Cardiac muscle cell (in vitro differentiated cells and primary cell): Measurements from ENCODE around the gene XRN2. TPM values are rescaled to one million over a fixed set of nuclear protein-coding genes. Genes with fewer than 3 reads are reported as not detected.
A peak's percentile ranks its signal among the peaks of the same experiment; 100 is the strongest.

Source experiments
- DNase-seq, 2 donors: peaks; one replicate each; pipeline versions ENCODE4 v3.0.0 to v3.0.0-alpha.2; 2010 to 2017; ENCODE audit warnings: low read depth in 1 of 2, low spot score in 1 of 2
- H3K27ac ChIP-seq: fragments of 200-600 bp; sonication (generic); 2 replicates; pipeline ENCODE4 v1.5.1; 2016
- H3K27me3 ChIP-seq: fragments of 200-600 bp; sonication (generic); 2 replicates; pipeline ENCODE4 v1.6.0; 2016; ENCODE audit warnings: control low read depth
- H3K36me3 ChIP-seq: fragments of 200-600 bp; sonication (generic); 2 replicates; pipeline ENCODE4 v1.5.1; 2016; ENCODE audit warnings: control low read depth
- H3K4me1 ChIP-seq: fragments of 200-600 bp; sonication (generic); 2 replicates; pipeline ENCODE4 v1.8.1; 2017; ENCODE audit warnings: low read depth, mild to moderate bottlenecking, mixed run types
- H3K4me3 ChIP-seq: fragments of 200-600 bp; sonication (generic); 2 replicates; pipeline ENCODE4 v1.5.1; 2016; ENCODE audit warnings: mild to moderate bottlenecking
- H3K9me3 ChIP-seq: fragments of 200-600 bp; sonication (generic); 2 replicates; pipeline ENCODE4 v1.5.1; 2017; ENCODE audit warnings: low read depth, mild to moderate bottlenecking, control low read depth
- polyA plus RNA-seq: library from polyadenylated mRNA; unstranded; fragments of >200 nt; fragmentation: Nextera tagmentation; extraction: Ambion mirVana; gene quantifications from 2 replicates; pipeline ENCODE4 v1.2.1, GENCODE V29; 2016
- total RNA-seq: library from RNA; depleted of rRNA; stranded (reverse); fragments of >200 nt; gene quantifications from 2 replicates; pipeline ENCODE4 v1.2.3, GENCODE V29; 2016
- TF ChIP-seq, protein P1 (sequence below): IDR thresholded peaks from 2 replicates; pipeline ENCODE4 v1.5.1; 2012; ENCODE audit warnings: low read depth, mild to moderate bottlenecking, low read length

The XRN2 gene
- total and polyA plus RNA-seq, 2 experiments from 2014 or later: 54.5 to 59.8 TPM

DNA sequence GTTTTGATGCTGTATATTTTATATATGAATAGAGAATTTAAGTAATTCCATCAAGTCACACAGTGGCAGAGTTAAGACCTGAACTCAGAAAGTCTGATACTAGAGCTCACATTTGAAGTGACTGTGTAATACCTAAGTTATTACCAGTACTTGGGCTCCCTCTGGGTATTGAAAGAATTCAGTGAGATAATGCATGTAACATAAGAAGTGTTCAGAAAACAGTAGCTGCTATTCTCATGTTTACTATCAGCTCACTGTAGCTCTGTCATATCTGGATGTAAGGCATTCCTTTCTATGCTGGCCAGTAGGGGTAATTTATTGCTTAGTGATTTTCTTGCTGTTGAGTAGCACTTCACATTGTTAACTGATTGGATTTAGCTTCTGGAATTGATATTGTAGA, 49.6 kb downstream of the XRN2 start:
- Histone ChIP-seq H3K27me3 (no peaks in the 10 kb centered on the region), H3K4me1 (no peaks in the 10 kb centered on the region), H3K4me3 (no peak overlapping the region), H3K9me3 (no peaks in the 10 kb centered on the region), H3K36me3 (peaks cover 44% of the 10 kb centered on the region), H3K27ac (no peak overlapping the region)
- DNase-seq: peak in 1 of 2 donors; percentile 74
- TF ChIP-seq, protein P1, sequence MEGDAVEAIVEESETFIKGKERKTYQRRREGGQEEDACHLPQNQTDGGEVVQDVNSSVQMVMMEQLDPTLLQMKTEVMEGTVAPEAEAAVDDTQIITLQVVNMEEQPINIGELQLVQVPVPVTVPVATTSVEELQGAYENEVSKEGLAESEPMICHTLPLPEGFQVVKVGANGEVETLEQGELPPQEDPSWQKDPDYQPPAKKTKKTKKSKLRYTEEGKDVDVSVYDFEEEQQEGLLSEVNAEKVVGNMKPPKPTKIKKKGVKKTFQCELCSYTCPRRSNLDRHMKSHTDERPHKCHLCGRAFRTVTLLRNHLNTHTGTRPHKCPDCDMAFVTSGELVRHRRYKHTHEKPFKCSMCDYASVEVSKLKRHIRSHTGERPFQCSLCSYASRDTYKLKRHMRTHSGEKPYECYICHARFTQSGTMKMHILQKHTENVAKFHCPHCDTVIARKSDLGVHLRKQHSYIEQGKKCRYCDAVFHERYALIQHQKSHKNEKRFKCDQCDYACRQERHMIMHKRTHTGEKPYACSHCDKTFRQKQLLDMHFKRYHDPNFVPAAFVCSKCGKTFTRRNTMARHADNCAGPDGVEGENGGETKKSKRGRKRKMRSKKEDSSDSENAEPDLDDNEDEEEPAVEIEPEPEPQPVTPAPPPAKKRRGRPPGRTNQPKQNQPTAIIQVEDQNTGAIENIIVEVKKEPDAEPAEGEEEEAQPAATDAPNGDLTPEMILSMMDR: peak; percentile 8

DNA sequence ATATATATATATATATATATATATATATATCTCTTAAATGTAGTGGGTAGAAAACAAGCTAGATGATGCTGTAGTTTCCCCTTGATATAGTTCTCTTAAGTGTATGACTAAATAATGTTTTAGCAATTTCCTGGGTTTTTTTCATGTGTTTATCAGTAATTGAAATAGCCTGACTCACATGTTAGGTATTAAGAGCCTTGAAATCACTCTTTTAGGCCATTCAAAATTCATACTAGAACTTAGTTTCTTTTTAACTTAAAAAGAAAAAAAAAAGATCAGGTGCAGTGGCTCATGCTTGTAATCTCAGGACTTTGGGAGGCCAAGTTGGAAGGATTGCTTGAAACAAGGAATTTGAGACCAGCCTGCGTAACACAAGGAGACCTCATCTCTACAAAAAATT, 50.1 kb downstream of the XRN2 start:
- TF ChIP-seq, protein P1: no peak
- DNase-seq: peak in 1 of 2 donors; percentile 72
- Histone ChIP-seq H3K9me3 (no peaks in the 10 kb centered on the region), H3K4me3 (no peak overlapping the region), H3K4me1 (no peaks in the 10 kb centered on the region), H3K27me3 (no peaks in the 10 kb centered on the region), H3K27ac (no peak overlapping the region), H3K36me3 (peaks cover 49% of the 10 kb centered on the region)

DNA sequence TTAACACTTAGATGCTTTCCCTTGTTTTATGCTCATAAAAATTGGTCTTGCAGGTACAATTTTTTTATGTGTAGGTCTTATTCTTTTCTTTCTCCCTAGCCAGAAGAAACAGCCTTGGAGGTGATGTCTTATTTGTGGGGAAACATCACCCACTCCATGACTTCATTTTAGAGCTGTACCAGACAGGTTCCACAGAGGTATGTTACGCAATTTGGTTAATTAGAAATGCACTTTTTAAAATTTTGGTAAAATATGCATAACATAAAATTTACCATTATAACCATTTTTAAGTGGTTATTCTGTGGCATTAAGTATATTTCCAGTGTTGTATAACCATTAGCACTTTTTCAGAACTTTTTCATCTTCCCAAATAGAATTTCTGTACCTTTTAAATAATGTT, 52.9 kb downstream of the XRN2 start:
- H3K4me1 ChIP-seq: no peaks in the 10 kb centered on the region
- H3K4me3 ChIP-seq: no peak overlapping the region
- H3K36me3 ChIP-seq: peaks cover 37% of the 10 kb centered on the region
- DNase-seq: no peak
- TF ChIP-seq, protein P1: no peak
- H3K27ac ChIP-seq: no peak overlapping the region
- H3K27me3 ChIP-seq: no peaks in the 10 kb centered on the region
- H3K9me3 ChIP-seq: no peaks in the 10 kb centered on the region

DNA sequence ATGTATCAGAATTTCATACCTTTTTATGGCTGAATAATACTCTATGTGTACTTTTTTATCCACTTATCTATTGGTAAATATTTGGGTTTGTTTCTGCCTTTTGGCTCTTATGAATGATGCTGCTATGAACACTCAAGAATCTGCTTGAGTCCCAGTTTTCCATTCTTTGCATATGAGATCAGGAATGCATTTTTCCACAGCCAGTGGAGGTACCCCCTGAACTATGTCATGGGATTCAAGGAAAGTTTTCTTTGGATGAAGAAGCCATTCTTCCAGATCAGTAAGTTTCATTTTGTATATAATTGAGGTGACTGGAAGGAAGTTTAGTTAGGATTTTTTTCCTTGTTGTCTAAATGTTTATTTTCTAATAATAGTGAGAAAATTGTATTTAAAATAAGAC, 53.3 kb downstream of the XRN2 start:
- no peaks in the 10 kb centered on the region for H3K9me3 ChIP-seq
- no peak overlapping the region for H3K27ac ChIP-seq
- H3K36me3 ChIP-seq: peaks cover 34% of the 10 kb centered on the region
- no peaks in the 10 kb centered on the region for H3K27me3 ChIP-seq
- DNase-seq: no peak
- H3K4me3 ChIP-seq: no peak overlapping the region
- H3K4me1 ChIP-seq: no peaks in the 10 kb centered on the region
- TF ChIP-seq, protein P1: no peak

DNA sequence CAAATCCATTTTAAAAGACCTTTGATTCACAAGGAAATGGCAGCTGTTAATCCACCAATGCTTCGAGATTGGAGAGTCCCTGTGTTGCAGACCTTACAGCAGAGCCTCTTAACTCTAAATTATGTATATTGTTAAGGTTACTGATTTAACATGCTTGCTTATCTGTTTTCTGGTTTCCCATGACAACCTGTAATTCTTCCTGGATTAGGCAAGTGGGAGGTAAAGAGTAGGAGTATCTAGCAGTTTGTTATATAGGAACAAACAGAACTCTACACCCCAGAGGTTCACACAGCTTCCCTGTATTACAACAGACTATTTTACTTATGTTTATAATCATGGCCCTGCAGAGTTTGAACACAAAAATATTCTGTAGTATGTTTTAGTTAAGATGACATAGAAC, 54.7 kb downstream of the XRN2 start:
- DNase-seq: peak in 1 of 2 donors; percentile 43
- Histone ChIP-seq H3K4me3 (no peak overlapping the region), H3K36me3 (peaks cover 30% of the 10 kb centered on the region), H3K9me3 (no peaks in the 10 kb centered on the region), H3K4me1 (no peaks in the 10 kb centered on the region), H3K27me3 (no peaks in the 10 kb centered on the region), H3K27ac (no peak overlapping the region)
- TF ChIP-seq, protein P1: no peak

DNA sequence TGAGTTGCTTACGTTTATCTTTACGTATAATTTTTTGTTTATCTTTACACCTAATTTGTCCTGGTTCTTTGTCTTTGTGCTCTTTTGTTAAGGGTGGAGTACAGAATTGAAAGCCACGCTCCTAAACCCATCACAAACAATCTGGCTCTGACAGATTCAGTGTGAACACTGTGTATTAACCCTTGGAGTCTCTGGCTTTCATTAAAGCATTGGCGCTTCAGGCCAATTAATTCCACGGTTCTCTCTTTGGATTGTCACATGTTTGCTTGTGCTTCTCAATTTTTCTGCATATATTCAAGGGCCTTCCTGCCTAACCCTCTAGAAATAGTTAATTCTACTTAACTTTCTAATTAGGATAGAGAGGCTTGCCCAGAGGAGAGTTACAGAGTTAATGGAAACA, 55.6 kb downstream of the XRN2 start:
- peaks cover 30% of the 10 kb centered on the region for H3K36me3 ChIP-seq
- TF ChIP-seq, protein P1: no peak

More for the DNA sequence above, 55.6 kb downstream of the XRN2 start:
- Histone ChIP-seq H3K27ac (no peak overlapping the region), H3K4me1 (no peaks in the 10 kb centered on the region), H3K4me3 (no peak overlapping the region), H3K9me3 (no peaks in the 10 kb centered on the region), H3K27me3 (no peaks in the 10 kb centered on the region)
- DNase-seq: no peak
